K562 (cell line): Measurements from ENCODE around the gene SEMA3C. TPM values are rescaled to one million over a fixed set of nuclear protein-coding genes. Genes with fewer than 3 reads are reported as not detected.

Source experiments
- ATAC-seq: fragments of 200-7000 bp; cut with Tn5 transposase; 3 replicates; pipeline ENCODE4 v1.9.1; 2020; ENCODE audit warnings: moderate library complexity
- BruUV-seq: library from RNA; stranded (reverse); fragments of 400-500 nt; replicated peaks from 2 replicates; lab custom pipeline; 2021; lab: Mats Ljungman, UMichigan
- CTCF ChIA-PET: fragments of 300-600 bp; formaldehyde crosslinking; extraction: SDS; loops from one replicate; lab custom pipeline; 2021; ENCODE audit warnings: low intra/inter-chr PET ratio; lab: Yijun Ruan, JAX
- POLR2A ChIA-PET: fragments of 300-600, 350-650 bp; sonication (Branson Sonifier 250); formaldehyde crosslinking; extraction: SDS; loops from one replicate; lab custom pipeline; 2021; ENCODE audit warnings: antibody characterized with exemption, inconsistent platforms; lab: Yijun Ruan, JAX
- DNase-seq, 4 experiments: peaks; one replicate each; pipeline versions ENCODE4 v3.0.0 to v3.0.0-alpha.2; 2011 to 2018; ENCODE audit warnings: low spot score in 3 of 4, mixed read lengths in 3 of 4; ENCODE audit errors: extremely low read depth in 1 of 4
- FAIRE-seq: peaks from 2 replicates; lab custom pipeline; 2011; peaks lifted over from hg19 to GRCh38; lab: Jason Lieb, UNC
- H2AFZ ChIP-seq: 2 replicates; pipeline ENCODE4 v1.6.0; 2011; ENCODE audit warnings: low read depth, low read length, control low read depth, inconsistent platforms
- H3K27ac ChIP-seq: fragments of 200-600 bp; 3 replicates; pipeline ENCODE4 v1.8.0; 2011; ENCODE audit warnings: low read depth, mild to moderate bottlenecking, control low read depth, inconsistent platforms, low read length, moderate library complexity, mixed read lengths; ENCODE audit errors: extremely low read depth
- H3K27me3 ChIP-seq, 2 experiments: fragments of 300-600 bp in 1 of 2; 2 replicates in 1 of 2; 3 replicates in 1 of 2; pipeline versions ENCODE4 v1.6.0 to v1.8.0; 2011; ENCODE audit warnings: inconsistent platforms in 2 of 2, low read length in 2 of 2, mild to moderate bottlenecking in 1 of 2, mixed read lengths in 1 of 2, moderate library complexity in 1 of 2; ENCODE audit not compliant: control insufficient read depth in 2 of 2, insufficient read depth in 2 of 2
- H3K36me3 ChIP-seq: fragments of 300-600 bp; 3 replicates; pipeline ENCODE4 v1.8.0; 2011; ENCODE audit warnings: mild to moderate bottlenecking, low read length, inconsistent platforms; ENCODE audit not compliant: control insufficient read depth, insufficient read depth
- H3K4me1 ChIP-seq, 2 experiments: fragments of 200-600 bp in 1 of 2; replicated peaks in 1 of 2; 2 replicates in 1 of 2; 3 replicates in 1 of 2; pipeline versions ENCODE4 v1.5.1 to v1.8.0; 2011; ENCODE audit warnings: inconsistent platforms in 2 of 2, low read length in 2 of 2, mild to moderate bottlenecking in 1 of 2, mixed read lengths in 1 of 2, moderate library complexity in 1 of 2; ENCODE audit not compliant: control insufficient read depth in 2 of 2, insufficient read depth in 2 of 2
- H3K4me2 ChIP-seq: 2 replicates; pipeline ENCODE4 v1.6.1; 2011; ENCODE audit warnings: low read length, control low read depth, inconsistent platforms, mixed read lengths; ENCODE audit not compliant: insufficient read depth
- H3K4me3 ChIP-seq: fragments of 200-600 bp; sonication (generic), shearing (Covaris generic); 2 replicates; pipeline ENCODE4 v1.5.1; 2016; ENCODE audit warnings: control low read depth, inconsistent platforms
- H3K79me2 ChIP-seq: fragments of 200-600 bp; 3 replicates; pipeline ENCODE4 v1.8.0; 2011; ENCODE audit warnings: low read length, inconsistent platforms; ENCODE audit not compliant: control insufficient read depth, insufficient read depth
- H3K9ac ChIP-seq, 2 experiments: 2 replicates each; pipeline versions ENCODE4 v1.6.0 to v1.6.1; 2011; ENCODE audit warnings: low read depth in 2 of 2, low read length in 2 of 2, control low read depth in 1 of 2, inconsistent platforms in 1 of 2, mild to moderate bottlenecking in 1 of 2, mixed read lengths in 1 of 2; ENCODE audit not compliant: insufficient read depth in 1 of 2
- H3K9me1 ChIP-seq: one replicate; pipeline ENCODE4 v1.6.0; 2011; ENCODE audit warnings: inconsistent platforms, mild to moderate bottlenecking, low read length, moderate library complexity; ENCODE audit not compliant: control insufficient read depth, insufficient read depth
- H3K9me3 ChIP-seq: replicated peaks from 2 replicates; pipeline ENCODE4 v1.5.1; 2011; ENCODE audit warnings: low read depth, low read length, inconsistent platforms; ENCODE audit not compliant: control insufficient read depth, insufficient read depth
- H4K20me1 ChIP-seq: replicated peaks from 2 replicates; pipeline ENCODE4 v1.6.1; 2011; ENCODE audit warnings: low read length, inconsistent platforms, mixed read lengths; ENCODE audit not compliant: control insufficient read depth, insufficient read depth
- ARID1B ChIP-seq: fragments of 450-650 bp; IDR thresholded peaks from 2 replicates; pipeline ENCODE4 v1.6.1; 2016; ENCODE audit warnings: antibody characterized with exemption, mild to moderate bottlenecking, inconsistent platforms
- ARID2 ChIP-seq: fragments of 450-650 bp; IDR thresholded peaks from 2 replicates; pipeline ENCODE4 v1.6.1; 2017; ENCODE audit warnings: antibody characterized with exemption, mild to moderate bottlenecking
- BRCA1 ChIP-seq, 2 experiments: fragments of 450-650 bp in 1 of 2; sonication (generic) in 1 of 2; formaldehyde crosslinking in 1 of 2; IDR thresholded peaks; 2 replicates each; pipeline versions ENCODE4 v1.5.0 to v1.6.1; 2017 to 2020; ENCODE audit warnings: mild to moderate bottlenecking in 1 of 2, missing genetic modification reagents in 1 of 2
- MAZ ChIP-seq, 2 experiments: fragments of 450-650 bp in 1 of 2; sonication (generic) in 1 of 2; formaldehyde crosslinking; IDR thresholded peaks in 1 of 2; conservative IDR thresholded peaks in 1 of 2; 2 replicates each; pipeline versions ENCODE4 v1.4.0 to v1.5.0; 2020; ENCODE audit warnings: mild to moderate bottlenecking in 1 of 2, missing genetic modification reagents in 1 of 2
- NFXL1 ChIP-seq: fragments of 450-650 bp; formaldehyde crosslinking; IDR thresholded peaks from 2 replicates; pipeline ENCODE4 v1.4.0; 2021; ENCODE audit warnings: mild to moderate bottlenecking
- PHTF2 ChIP-seq: fragments of 250-450 bp; sonication (Bioruptor Pico); IDR thresholded peaks from 2 replicates; pipeline ENCODE4 v1.5.0; 2021; ENCODE audit warnings: mild to moderate bottlenecking
- SAFB ChIP-seq: fragments of 200-400 bp; formaldehyde crosslinking; IDR thresholded peaks from 2 replicates; pipeline ENCODE4 v1.6.1; 2017; ENCODE audit warnings: low read depth, low read length, borderline replicate concordance
- TARDBP ChIP-seq: fragments of 450-650 bp; IDR thresholded peaks from 2 replicates; pipeline ENCODE4 v1.6.1; 2016
- U2AF2 ChIP-seq: fragments of 200-400 bp; formaldehyde crosslinking; optimal IDR thresholded peaks from 2 replicates; pipeline ENCODE3; 2017; ENCODE audit warnings: low read depth, mild to moderate bottlenecking, low read length
- ZFPM2 ChIP-seq: fragments of 250-450 bp; sonication (Bioruptor Pico); IDR thresholded peaks from 2 replicates; pipeline ENCODE4 v1.5.1; 2022; ENCODE audit warnings: mild to moderate bottlenecking
- ZNF780A ChIP-seq: fragments of 250-450 bp; sonication (Bioruptor Pico); IDR thresholded peaks from 2 replicates; pipeline ENCODE4 v1.5.0; 2021; ENCODE audit warnings: mild to moderate bottlenecking
- WGBS: fragments of 100-300 bp; shearing (Covaris generic); methylation state at CpG from one replicate; pipeline ENCODE4 v1.1.6; 2016; ENCODE audit warnings: low coverage, mixed read lengths; ENCODE audit not compliant: insufficient coverage; ENCODE audit errors: missing lambda C conversion rate; 5-methylcytosine and 5-hydroxymethylcytosine counted together
- in situ Hi-C: fragments of 300-500 bp; cut with MboI; formaldehyde crosslinking; loops from 4 replicates; pipeline ENCODE4 v1.15.0; 2018; ENCODE audit warnings: inconsistent platforms, mixed read lengths
- intact Hi-C: fragments of 100-400 bp; cut with micrococcal nuclease; formaldehyde crosslinking; loops from 2 replicates; pipeline ENCODE4 v1.14.2; 2022
- polyA plus RNA-seq, 8 experiments: library from polyadenylated mRNA; depleted of rRNA in 4 of 8; stranded (reverse) in 5 of 8; unstranded in 3 of 8; fragments of >200 nt; fragmentation: Nextera tagmentation in 2 of 8; fragmentation: Illumina TruSeq in 1 of 8; extraction: Ambion mirVana in 2 of 8; extraction: Trizol in 1 of 8; gene quantifications; 2 replicates each; pipeline versions ENCODE4 v1.2.1 to v1.2.3, GENCODE V29; 2011 to 2014; ENCODE audit warnings: inconsistent platforms in 1 of 8, missing spikeins in 1 of 8
- total RNA-seq, 7 experiments: library from RNA; depleted of rRNA in 6 of 7; stranded (reverse); fragments of >200 nt in 6 of 7; fragmentation: Illumina TruSeq in 2 of 7; extraction: Trizol in 2 of 7; gene quantifications; 2 replicates each; pipeline versions ENCODE4 v1.2.1 to v1.2.3, GENCODE V29; 2011 to 2021; ENCODE audit warnings: low replicate concordance in 1 of 7
- TF ChIP-seq, protein P1 (sequence below): fragments of 450-650 bp; IDR thresholded peaks from 2 replicates; pipeline ENCODE4 v1.6.1; 2016; ENCODE audit warnings: mild to moderate bottlenecking, moderate library complexity

The SEMA3C gene
- total and polyA plus RNA-seq, 9 of the 15 experiments (the other 6 are each of a cell fraction or from before 2014, with no cell fraction given), result 0.04 to 0.36 (median 0.12) TPM; not detected in 3

- no peak for TF ChIP-seq BRCA1 (IDR thresholded peaks at IDR 0.05)
- no peak for TF ChIP-seq BRCA1 (CRISPR knock-in tag; IDR thresholded peaks at IDR 0.05)
- TF ChIP-seq ARID2, result no peak
- no peak for TF ChIP-seq MAZ (CRISPR knock-in tag; conservative IDR thresholded peaks at IDR 0.05 in 1 of 2, IDR thresholded peaks at IDR 0.05 in 1 of 2)
- TF ChIP-seq ZNF780A (CRISPR knock-in tag), result no peak
- no peak for TF ChIP-seq TARDBP
- TF ChIP-seq SAFB, result no peak
Observed at GRCh38 chr7:80847027-80847426, 71.8 kb downstream of the SEMA3C start (continued).

DNA sequence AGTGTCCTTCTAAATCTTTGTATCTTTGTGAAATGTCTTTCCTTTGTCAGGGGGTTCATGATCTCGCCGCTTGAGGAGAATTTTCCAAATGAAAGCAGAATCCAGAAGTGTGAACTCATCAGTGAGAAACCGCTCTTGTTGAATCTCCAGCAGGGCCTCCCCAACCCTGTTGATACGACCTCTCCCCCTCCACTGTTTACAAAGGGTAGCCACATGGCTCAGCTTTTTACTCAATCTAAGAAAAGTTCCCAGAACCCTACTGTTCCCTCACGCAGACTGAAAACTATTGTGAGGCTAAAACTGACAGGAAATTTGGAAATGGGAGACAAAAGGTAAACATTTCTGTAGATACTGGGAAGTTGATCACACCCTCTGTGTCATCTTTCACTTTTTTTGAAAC is 73.9 kb downstream of the SEMA3C start:
- Histone ChIP-seq H3K27ac (no peak overlapping the region), H3K4me3 (no peak overlapping the region), H3K79me2 (no peaks in the 10 kb centered on the region), H3K4me1 (no peaks in the 10 kb centered on the region), H4K20me1 (no peaks in the 10 kb centered on the region), H3K36me3 (no peaks in the 10 kb centered on the region), H3K9me1 (no peaks in the 10 kb centered on the region), H3K9ac (no peak overlapping the region), H3K9me3 (no peaks in the 10 kb centered on the region), H2AFZ (no peak overlapping the region), H3K4me2 (no peak overlapping the region), H3K27me3 (no peaks in the 10 kb centered on the region)
- ChIA-PET CTCF (no interaction called here), POLR2A (no interaction called here)
- BruUV-seq, result no TSS peak
- ATAC-seq, result no peak
- no peak for DNase-seq
- 0% methylated on average over 5 of the region's 5 CpGs for WGBS
- intact Hi-C loops (no loop called here), in situ Hi-C loops (no loop called here)
- FAIRE-seq, result no peak
- TF ChIP-seq NFXL1 (no peak), MAZ (CRISPR knock-in tag; conservative IDR thresholded peaks at IDR 0.05 in 1 of 2, IDR thresholded peaks at IDR 0.05 in 1 of 2) (no peak), ZFPM2 (CRISPR knock-in tag) (no peak), ARID1B (no peak), PHTF2 (CRISPR knock-in tag) (no peak), U2AF2 (no peak)
- TF ChIP-seq, protein P1, sequence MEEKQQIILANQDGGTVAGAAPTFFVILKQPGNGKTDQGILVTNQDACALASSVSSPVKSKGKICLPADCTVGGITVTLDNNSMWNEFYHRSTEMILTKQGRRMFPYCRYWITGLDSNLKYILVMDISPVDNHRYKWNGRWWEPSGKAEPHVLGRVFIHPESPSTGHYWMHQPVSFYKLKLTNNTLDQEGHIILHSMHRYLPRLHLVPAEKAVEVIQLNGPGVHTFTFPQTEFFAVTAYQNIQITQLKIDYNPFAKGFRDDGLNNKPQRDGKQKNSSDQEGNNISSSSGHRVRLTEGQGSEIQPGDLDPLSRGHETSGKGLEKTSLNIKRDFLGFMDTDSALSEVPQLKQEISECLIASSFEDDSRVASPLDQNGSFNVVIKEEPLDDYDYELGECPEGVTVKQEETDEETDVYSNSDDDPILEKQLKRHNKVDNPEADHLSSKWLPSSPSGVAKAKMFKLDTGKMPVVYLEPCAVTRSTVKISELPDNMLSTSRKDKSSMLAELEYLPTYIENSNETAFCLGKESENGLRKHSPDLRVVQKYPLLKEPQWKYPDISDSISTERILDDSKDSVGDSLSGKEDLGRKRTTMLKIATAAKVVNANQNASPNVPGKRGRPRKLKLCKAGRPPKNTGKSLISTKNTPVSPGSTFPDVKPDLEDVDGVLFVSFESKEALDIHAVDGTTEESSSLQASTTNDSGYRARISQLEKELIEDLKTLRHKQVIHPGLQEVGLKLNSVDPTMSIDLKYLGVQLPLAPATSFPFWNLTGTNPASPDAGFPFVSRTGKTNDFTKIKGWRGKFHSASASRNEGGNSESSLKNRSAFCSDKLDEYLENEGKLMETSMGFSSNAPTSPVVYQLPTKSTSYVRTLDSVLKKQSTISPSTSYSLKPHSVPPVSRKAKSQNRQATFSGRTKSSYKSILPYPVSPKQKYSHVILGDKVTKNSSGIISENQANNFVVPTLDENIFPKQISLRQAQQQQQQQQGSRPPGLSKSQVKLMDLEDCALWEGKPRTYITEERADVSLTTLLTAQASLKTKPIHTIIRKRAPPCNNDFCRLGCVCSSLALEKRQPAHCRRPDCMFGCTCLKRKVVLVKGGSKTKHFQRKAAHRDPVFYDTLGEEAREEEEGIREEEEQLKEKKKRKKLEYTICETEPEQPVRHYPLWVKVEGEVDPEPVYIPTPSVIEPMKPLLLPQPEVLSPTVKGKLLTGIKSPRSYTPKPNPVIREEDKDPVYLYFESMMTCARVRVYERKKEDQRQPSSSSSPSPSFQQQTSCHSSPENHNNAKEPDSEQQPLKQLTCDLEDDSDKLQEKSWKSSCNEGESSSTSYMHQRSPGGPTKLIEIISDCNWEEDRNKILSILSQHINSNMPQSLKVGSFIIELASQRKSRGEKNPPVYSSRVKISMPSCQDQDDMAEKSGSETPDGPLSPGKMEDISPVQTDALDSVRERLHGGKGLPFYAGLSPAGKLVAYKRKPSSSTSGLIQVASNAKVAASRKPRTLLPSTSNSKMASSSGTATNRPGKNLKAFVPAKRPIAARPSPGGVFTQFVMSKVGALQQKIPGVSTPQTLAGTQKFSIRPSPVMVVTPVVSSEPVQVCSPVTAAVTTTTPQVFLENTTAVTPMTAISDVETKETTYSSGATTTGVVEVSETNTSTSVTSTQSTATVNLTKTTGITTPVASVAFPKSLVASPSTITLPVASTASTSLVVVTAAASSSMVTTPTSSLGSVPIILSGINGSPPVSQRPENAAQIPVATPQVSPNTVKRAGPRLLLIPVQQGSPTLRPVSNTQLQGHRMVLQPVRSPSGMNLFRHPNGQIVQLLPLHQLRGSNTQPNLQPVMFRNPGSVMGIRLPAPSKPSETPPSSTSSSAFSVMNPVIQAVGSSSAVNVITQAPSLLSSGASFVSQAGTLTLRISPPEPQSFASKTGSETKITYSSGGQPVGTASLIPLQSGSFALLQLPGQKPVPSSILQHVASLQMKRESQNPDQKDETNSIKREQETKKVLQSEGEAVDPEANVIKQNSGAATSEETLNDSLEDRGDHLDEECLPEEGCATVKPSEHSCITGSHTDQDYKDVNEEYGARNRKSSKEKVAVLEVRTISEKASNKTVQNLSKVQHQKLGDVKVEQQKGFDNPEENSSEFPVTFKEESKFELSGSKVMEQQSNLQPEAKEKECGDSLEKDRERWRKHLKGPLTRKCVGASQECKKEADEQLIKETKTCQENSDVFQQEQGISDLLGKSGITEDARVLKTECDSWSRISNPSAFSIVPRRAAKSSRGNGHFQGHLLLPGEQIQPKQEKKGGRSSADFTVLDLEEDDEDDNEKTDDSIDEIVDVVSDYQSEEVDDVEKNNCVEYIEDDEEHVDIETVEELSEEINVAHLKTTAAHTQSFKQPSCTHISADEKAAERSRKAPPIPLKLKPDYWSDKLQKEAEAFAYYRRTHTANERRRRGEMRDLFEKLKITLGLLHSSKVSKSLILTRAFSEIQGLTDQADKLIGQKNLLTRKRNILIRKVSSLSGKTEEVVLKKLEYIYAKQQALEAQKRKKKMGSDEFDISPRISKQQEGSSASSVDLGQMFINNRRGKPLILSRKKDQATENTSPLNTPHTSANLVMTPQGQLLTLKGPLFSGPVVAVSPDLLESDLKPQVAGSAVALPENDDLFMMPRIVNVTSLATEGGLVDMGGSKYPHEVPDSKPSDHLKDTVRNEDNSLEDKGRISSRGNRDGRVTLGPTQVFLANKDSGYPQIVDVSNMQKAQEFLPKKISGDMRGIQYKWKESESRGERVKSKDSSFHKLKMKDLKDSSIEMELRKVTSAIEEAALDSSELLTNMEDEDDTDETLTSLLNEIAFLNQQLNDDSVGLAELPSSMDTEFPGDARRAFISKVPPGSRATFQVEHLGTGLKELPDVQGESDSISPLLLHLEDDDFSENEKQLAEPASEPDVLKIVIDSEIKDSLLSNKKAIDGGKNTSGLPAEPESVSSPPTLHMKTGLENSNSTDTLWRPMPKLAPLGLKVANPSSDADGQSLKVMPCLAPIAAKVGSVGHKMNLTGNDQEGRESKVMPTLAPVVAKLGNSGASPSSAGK, result no peak
